Peyer's patch (tissue), 4 donors: ENCODE measurements around the gene CDC42BPA. TPM values are rescaled to one million over a fixed set of nuclear protein-coding genes. Genes with fewer than 3 reads are reported as not detected.

Source experiments
- DNase-seq, 3 donors: peaks; one replicate each; pipeline ENCODE4 v3.0.0-alpha.2; 2017 to 2019
- H3K27ac ChIP-seq, 4 donors: fragments of 200-600 bp; sonication (generic); one replicate each; pipeline ENCODE4 v1.5.1; 2016 to 2019
- H3K27me3 ChIP-seq, 2 donors: fragments of 200-600 bp; sonication (generic); one replicate each; pipeline ENCODE4 v1.5.1; 2019
- H3K36me3 ChIP-seq, 3 donors: fragments of 200-600 bp; sonication (generic); one replicate each; pipeline ENCODE4 v1.5.1; 2016 to 2019
- H3K4me1 ChIP-seq, 4 donors: fragments of 200-600 bp; sonication (generic); one replicate each; pipeline ENCODE4 v1.5.1; 2016 to 2019
- H3K4me3 ChIP-seq, 4 donors: fragments of 200-600 bp; sonication (generic); 1 replicate in 3 of 4; 2 replicates in 1 of 4; pipeline ENCODE4 v1.5.1; 2016 to 2019; ENCODE audit warnings: mild to moderate bottlenecking in 1 of 4
- H3K9me3 ChIP-seq, 4 donors: fragments of 200-600 bp; sonication (generic); one replicate each; pipeline ENCODE4 v1.5.1; 2016 to 2019; ENCODE audit warnings: mild to moderate bottlenecking in 1 of 4
- POLR2A ChIP-seq, 2 donors: fragments of 450-650 bp; IDR thresholded peaks; one replicate each; pipeline ENCODE4 v1.5.1; 2017; ENCODE audit warnings: antibody characterized with exemption in 2 of 2, mild to moderate bottlenecking in 2 of 2, moderate library complexity in 2 of 2
- total RNA-seq, 4 donors: library from RNA; depleted of rRNA; stranded (reverse); fragments of >200 nt; gene quantifications; one replicate each; pipeline ENCODE4 v1.1.0, GENCODE V29; 2016
- TF ChIP-seq, protein P1 (sequence below), 6 experiments: fragments of 450-650 bp in 4 of 6; fragments of 200-600 bp in 2 of 6; sonication (generic) in 1 of 6; IDR thresholded peaks; one replicate each; pipeline ENCODE4 v1.5.1; 2017 to 2019; ENCODE audit warnings: antibody characterized with exemption in 6 of 6, mild to moderate bottlenecking in 3 of 6, moderate library complexity in 1 of 6

The CDC42BPA gene
- total RNA-seq, 4 donors from 2014 or later, result 49.3 to 107 (median 53.9) TPM

GRCh38 chr1:227175611-227176010 is 142.7 kb downstream of the CDC42BPA start:
- Histone ChIP-seq H3K27ac (no peak overlapping the region), H3K27me3 (no peaks in the 10 kb centered on the region), H3K4me1 (no peaks in the 10 kb centered on the region), H3K36me3 (no peaks in the 10 kb centered on the region), H3K4me3 (no peak overlapping the region), H3K9me3 (no peaks in the 10 kb centered on the region)
- TF ChIP-seq POLR2A (IDR thresholded peaks at IDR 0.05), result no peak
- TF ChIP-seq, protein P1, sequence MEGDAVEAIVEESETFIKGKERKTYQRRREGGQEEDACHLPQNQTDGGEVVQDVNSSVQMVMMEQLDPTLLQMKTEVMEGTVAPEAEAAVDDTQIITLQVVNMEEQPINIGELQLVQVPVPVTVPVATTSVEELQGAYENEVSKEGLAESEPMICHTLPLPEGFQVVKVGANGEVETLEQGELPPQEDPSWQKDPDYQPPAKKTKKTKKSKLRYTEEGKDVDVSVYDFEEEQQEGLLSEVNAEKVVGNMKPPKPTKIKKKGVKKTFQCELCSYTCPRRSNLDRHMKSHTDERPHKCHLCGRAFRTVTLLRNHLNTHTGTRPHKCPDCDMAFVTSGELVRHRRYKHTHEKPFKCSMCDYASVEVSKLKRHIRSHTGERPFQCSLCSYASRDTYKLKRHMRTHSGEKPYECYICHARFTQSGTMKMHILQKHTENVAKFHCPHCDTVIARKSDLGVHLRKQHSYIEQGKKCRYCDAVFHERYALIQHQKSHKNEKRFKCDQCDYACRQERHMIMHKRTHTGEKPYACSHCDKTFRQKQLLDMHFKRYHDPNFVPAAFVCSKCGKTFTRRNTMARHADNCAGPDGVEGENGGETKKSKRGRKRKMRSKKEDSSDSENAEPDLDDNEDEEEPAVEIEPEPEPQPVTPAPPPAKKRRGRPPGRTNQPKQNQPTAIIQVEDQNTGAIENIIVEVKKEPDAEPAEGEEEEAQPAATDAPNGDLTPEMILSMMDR (IDR thresholded peaks at IDR 0.05), result no peak
- DNase-seq, result no peak

- Histone ChIP-seq H3K4me1 (no peaks in the 10 kb centered on the region), H3K27ac (no peak overlapping the region), H3K27me3 (no peaks in the 10 kb centered on the region), H3K4me3 (no peak overlapping the region), H3K36me3 (no peaks in the 10 kb centered on the region), H3K9me3 (no peaks in the 10 kb centered on the region)
- DNase-seq, result no peak
- TF ChIP-seq, protein P1 (IDR thresholded peaks at IDR 0.05), result no peak
- TF ChIP-seq POLR2A (IDR thresholded peaks at IDR 0.05), result no peak
Observed at GRCh38 chr1:227174164-227174563, 144.1 kb downstream of the CDC42BPA start.

- Histone ChIP-seq H3K4me3 (no peak overlapping the region), H3K27ac (no peak overlapping the region), H3K9me3 (no peaks in the 10 kb centered on the region), H3K36me3 (no peaks in the 10 kb centered on the region), H3K27me3 (no peaks in the 10 kb centered on the region), H3K4me1 (no peaks in the 10 kb centered on the region)
- DNase-seq, result no peak
- TF ChIP-seq, protein P1 (IDR thresholded peaks at IDR 0.05), result no peak
Observed at GRCh38 chr1:227170361-227171166, 147.7 kb downstream of the CDC42BPA start.

DNA sequence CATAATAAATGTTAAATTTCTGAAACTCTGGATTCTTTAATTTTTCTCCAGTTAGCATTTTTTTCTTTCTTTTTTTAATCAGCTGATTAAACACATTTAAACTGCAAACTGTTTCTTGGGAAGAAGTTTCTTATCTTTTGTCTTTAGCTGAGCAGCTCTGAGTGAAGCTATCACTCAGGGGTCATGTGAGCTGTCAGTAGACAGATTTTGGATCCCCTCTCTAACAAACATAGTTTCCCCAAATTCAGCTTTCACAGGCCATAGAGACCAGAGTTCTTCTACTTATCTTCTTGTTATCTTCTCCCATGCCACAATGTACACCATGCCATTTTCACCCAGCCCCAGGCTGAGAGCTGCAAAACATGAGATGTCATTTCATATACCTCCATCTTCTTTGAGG is 148.9 kb downstream of the CDC42BPA start:
- no peaks in the 10 kb centered on the region for H3K27me3 ChIP-seq
- DNase-seq, result no peak
- no peaks in the 10 kb centered on the region for H3K4me1 ChIP-seq
- no peak overlapping the region for H3K27ac ChIP-seq
- no peak overlapping the region for H3K4me3 ChIP-seq
- no peaks in the 10 kb centered on the region for H3K36me3 ChIP-seq
- no peaks in the 10 kb centered on the region for H3K9me3 ChIP-seq
- TF ChIP-seq POLR2A (IDR thresholded peaks at IDR 0.05), result no peak
- TF ChIP-seq, protein P1 (IDR thresholded peaks at IDR 0.05), result no peak

DNA sequence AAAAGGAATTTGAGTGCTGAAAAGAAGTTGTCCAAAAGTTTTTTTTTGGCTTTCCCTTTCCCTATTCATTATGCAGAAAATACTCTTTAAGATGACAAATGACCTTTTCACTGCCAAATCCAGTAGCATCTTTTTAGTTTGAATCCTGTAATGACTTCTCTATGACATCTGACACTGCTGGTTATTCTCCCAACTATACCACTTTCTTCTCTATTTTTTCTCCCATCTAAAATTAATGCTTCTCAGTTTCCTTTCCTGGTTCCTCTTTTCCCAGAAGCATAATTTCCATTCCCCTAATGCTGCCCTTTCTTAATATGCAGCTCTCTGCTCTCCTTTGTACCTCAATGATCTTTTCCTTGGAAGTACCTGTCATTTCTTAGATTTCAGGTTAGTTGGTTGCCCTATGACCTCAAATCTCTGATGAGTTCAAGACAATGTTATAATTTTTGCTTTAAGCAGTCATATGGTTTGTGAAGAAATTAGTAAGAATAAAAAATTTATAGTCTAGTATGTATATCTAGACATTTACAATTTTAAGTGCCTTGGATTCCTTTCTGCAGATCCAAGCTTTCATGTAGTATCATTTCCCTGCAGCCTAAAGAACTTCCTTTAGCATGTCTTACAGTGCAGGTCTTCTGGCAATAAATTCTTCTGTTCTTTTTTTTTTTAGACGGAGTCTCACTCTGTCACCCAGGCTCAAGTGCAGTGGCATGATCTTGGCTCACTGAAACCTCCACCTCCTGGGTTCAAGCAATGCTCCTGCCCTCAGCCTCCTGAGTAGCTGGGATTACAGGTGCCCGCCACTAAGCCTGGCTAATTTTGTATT is 150.8 kb downstream of the CDC42BPA start:
- no peak for DNase-seq
- Histone ChIP-seq H3K4me1 (no peaks in the 10 kb centered on the region), H3K9me3 (no peaks in the 10 kb centered on the region), H3K27me3 (no peaks in the 10 kb centered on the region), H3K36me3 (no peaks in the 10 kb centered on the region), H3K27ac (no peak overlapping the region), H3K4me3 (no peak overlapping the region)
- TF ChIP-seq POLR2A (IDR thresholded peaks at IDR 0.05), result no peak
- TF ChIP-seq, protein P1 (IDR thresholded peaks at IDR 0.05), result no peak
